ENCODE results near the gene CTSO.

The CTSO gene

GRCh38 chr4:155953151-155954117, at the start of gene CTSO:
CTSO (minus strand) TSS chr4:155953866; CDS start chr4:155953847, 19 bp downstream.
- DNase-seq: peak; percentile 77

- no peak for DNase-seq
Measured at GRCh38 chr4:156000491-156000890, 46.8 kb upstream of the CTSO start.

DNA sequence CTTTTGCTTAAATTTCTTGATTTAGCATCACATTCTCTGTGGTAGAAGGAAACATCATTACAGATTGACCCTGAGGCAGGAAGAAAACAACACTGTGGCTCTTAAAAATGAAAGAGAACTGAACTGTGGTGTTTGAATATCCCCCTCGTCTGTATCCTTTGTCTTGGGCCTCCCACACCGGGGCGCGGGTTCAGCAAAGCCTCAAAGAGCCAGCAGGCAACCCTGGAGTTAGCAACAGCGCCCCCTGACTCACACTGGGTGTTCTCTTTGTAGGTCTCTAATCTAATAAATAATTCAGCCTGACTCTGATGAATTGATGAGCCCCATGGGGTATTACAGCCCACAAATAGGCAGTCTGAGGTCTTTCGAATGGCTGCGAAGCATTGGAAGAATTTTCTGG, 46.1 kb upstream of the CTSO start:
- no peak for DNase-seq

- no peak for DNase-seq
Measured at GRCh38 chr4:155995069-155995468, 41.4 kb upstream of the CTSO start.

DNA sequence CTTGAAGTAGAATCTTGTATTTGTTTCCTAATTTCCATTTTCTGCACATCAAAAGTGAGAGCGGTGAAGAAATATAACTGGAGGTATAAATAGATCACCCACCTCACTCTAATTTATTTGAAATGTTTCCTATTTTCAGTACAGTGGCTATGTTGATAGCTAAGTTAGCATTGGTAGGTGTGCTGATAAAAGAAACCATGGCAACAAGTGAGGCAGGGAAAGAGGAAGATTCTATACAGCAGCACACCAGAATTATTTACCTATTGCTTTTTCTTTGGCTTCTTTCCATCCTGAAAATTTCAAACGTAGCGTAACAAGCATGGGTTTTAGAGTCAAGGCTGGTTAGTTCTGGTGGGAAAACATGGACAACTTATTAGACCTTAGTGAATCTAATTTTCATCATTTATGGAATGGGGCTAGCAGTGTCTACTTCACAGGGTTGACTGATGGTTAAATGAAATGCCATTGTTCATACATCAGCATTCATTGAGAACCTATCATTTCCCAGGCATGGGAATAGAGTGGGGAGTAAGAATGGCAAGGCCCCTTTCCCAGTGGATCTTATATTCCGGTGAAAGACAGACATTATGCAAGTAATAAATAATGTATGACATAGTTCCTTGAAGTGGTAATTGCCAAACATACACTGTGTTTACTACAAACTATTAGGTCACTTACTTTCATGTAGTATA, 30.6 kb upstream of the CTSO start:
- DNase-seq: no peak

GRCh38 chr4:155982736-155983385, 29.2 kb upstream of the CTSO start:
- no peak for DNase-seq

- DNase-seq: no peak
Measured at GRCh38 chr4:155978810-155979209, 25.1 kb upstream of the CTSO start.

GRCh38 chr4:155975511-155975910, 21.8 kb upstream of the CTSO start:
- DNase-seq: no peak

- no peak for DNase-seq
Measured at GRCh38 chr4:155974996-155975395, 21.3 kb upstream of the CTSO start.

DNA sequence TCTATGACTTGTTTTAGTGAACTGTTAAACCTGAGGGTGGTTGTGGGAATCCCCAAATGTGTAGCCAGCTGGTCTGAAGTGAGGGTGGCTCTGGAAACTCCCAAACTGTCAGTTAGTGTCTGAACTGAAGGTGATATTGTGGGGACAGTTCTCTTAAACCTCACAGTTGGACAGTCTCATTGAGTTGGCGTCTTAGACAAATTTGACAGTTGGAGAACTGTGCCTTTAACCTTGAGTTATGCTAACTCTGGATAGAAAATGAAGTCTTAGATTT, 20.7 kb upstream of the CTSO start:
- DNase-seq: no peak

DNA sequence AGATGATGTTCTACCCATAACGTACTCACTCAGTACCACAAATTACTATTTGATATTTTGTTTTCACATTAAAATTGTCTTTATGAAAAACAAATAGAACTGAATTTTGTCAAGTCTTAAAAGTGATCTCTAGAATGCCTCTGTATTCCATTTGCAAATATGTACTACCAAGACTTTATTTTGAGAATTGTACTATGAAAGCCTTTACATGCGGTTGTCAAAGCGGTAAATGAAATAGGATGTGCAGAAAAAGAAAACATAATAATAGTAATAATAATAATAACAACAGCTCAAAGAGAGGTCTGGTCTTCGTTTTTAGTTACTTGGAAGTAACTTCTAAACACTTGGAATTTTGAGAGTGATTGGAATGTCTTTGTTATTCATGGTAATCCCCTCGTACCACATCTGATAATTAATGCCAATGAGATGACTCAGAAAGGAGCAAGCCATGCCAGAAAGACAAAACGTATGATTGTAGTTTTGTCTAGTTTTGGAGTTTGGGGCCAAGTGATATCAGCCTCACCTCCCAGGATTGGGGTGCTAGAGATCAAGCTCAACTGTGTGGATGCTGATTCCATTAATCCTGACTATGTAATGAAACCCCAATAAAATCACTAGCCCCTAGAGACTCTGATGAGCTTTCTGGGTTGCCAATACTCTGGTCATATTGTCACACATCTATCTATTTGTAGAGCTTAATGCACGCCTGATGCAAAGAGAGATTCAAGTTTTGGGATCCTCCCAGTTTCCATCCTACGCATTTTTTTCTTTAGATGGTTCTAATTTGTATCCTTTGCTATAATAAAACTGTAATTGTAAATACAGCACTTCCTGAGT, 20.2 kb upstream of the CTSO start:
- no peak for DNase-seq

GRCh38 chr4:155972098-155972497, 18.4 kb upstream of the CTSO start:
- DNase-seq: no peak

DNA sequence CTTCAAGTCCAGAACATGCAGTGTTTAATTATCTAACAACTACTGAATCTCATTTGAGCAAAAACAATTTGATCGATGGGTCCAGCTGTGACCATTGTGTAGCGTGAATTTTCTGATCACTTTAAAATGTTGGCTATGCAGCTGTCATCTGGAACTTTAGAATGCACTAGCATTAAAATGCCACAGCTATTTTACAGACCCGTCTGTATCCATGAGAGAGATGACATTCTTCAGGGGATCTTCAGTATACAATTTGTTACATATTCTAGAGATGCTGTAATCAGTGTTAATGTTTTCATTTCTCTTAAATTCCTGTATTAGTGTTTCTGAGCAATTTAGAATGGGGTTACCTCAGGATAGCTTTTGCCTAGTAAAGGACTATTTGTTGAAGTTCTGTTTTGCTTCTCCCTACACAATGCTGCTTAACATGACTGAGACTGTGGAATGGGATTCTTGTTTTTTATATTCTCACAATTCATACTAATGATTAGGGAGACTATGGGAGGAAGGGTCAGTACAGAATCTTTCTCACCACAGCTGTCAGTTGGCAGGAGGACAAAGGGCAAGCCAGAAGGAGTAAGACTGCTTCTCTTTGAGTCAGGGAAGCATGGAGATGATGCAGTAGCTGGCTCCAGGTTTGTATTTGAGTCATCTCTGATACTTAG, 13.2 kb upstream of the CTSO start:
- no peak for DNase-seq

DNA sequence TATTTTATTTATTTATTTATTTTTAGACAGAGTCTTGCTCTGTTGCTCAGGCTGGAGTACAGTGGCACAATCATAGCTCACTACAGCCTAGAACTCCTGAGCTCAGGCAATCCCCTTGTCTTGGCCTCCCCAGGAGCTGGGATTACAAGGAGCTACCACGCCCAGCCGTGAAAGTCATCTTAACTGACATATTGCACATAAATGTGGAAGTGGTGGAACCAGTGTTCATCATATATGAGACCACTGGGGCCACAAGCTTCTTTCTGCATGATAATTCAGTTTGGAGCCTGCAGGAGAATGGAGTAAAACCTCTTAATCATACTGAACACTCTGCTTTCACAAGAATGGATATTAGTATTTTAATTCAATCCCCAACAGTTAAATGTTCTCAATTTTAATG, 12.5 kb upstream of the CTSO start:
- DNase-seq: no peak

- no peak for DNase-seq
Measured at GRCh38 chr4:155964016-155964891, 10.6 kb upstream of the CTSO start.

GRCh38 chr4:155962767-155963166, 9.1 kb upstream of the CTSO start:
- no peak for DNase-seq

DNA sequence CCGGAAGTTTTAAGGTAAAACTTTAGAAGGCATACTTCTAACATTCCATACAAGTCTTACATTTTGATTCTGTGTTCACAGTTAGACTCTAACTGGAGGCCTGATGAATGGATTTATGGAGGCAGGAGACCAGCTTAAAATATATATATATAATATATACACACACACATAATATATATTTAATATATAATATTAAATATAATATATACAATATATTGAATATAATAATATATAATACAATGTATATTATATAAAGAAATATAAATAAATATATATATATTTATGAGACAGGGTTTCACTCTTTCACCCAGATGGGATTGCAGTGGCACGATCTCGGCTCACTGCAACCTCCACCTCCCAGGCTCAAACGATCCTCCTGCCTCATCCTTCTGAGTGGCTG, 7.9 kb upstream of the CTSO start:
- no peak for DNase-seq

- no peak for DNase-seq
Measured at GRCh38 chr4:155960522-155960921, 6.9 kb upstream of the CTSO start.

GRCh38 chr4:155959417-155959816, 5.8 kb upstream of the CTSO start:
- no peak for DNase-seq

DNA sequence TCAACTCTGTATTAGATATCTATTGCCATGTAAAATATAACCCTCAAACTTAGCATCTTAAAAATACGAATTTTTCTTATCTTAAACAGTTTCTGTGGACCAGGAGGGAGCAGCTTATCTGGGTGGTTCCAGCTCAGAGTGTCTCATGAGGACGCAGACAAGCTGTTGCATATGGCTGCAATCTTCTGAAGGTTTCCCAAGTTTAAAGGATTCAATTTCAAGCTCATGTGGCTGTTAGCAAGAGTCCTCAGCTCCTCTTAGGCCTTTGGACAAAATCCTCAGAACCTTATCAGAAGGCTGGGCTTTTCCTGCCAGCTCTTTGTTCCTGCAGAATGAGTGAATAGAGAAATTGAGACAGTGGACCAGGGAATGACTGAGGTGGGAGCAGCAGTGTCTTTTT, 2.8 kb upstream of the CTSO start:
- DNase-seq: no peak

GRCh38 chr4:155954939-155955338, 1.3 kb upstream of the CTSO start:
- DNase-seq: no peak
